Sigmoid colon (tissue), 4 donors: ENCODE data around the gene RAPGEF3.

Experiments used
- CTCF ChIP-seq, 4 experiments: fragments of 450-650 bp in 3 of 4; fragments of 200-600 bp in 1 of 4; IDR thresholded peaks; one replicate each; pipeline ENCODE4 v1.5.1; 2016 to 2019; ENCODE audit warnings: antibody characterized with exemption in 4 of 4, mild to moderate bottlenecking in 3 of 4, moderate library complexity in 2 of 4
- EP300 ChIP-seq, 4 donors: sonication (generic); formaldehyde crosslinking; IDR thresholded peaks; one replicate each; pipeline ENCODE4 v1.6.1; 2017; ENCODE audit warnings: antibody characterized with exemption in 4 of 4

GRCh38 chr12:47777151-47777550 lies 18.5 kb upstream of the RAPGEF3 start:
- TF ChIP-seq EP300 (IDR thresholded peaks at IDR 0.05) (no peak), CTCF (IDR thresholded peaks at IDR 0.05) (no peak)
